ENCODE data around the gene PTPRT.

PTPRT gene

DNA sequence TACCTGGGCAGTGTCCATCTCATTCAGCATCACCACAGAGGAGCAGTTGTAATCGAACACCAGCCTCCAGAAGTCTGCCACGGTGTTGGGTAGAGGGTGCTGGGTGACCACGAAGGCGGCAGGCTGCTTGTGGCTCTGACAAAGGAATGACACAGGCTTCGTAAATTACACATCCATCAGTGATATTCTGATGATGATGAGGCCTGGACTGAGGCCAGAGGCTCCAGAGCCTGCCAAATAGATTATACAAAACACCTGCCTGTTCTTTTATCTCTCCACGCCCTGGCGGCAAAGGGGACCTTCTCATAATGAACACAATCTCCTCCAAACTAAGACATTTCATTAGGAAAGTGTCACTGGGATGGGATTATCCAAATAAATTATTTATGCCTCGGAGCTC, 1091.3 kb downstream of the PTPRT start:
- no peaks in the 10 kb centered on the region for H3K27me3 ChIP-seq (ENCODE audit: insufficient read depth, low read length, poor library complexity)
- no peak overlapping the region for H3K4me3 ChIP-seq (ENCODE audit: low read depth in 1 of 2, low read length in 2 of 2)
- no peaks in the 10 kb centered on the region for H4K20me1 ChIP-seq (ENCODE audit: insufficient read depth, low read length)
- H3K9me3 ChIP-seq (ENCODE audit: insufficient read depth, low read length, severe bottlenecking), result no peaks in the 10 kb centered on the region
- no peaks in the 10 kb centered on the region for H3K36me3 ChIP-seq (ENCODE audit: insufficient read depth, low read length)
- H3K4me1 ChIP-seq (ENCODE audit: insufficient read depth, low read length), result no peaks in the 10 kb centered on the region
- no peak overlapping the region for H2AFZ ChIP-seq (ENCODE audit: low read depth, low read length)
- H3K9ac ChIP-seq (ENCODE audit: low read depth, low read length), result no peak overlapping the region
- H3K79me2 ChIP-seq (ENCODE audit: insufficient read depth, low read length), result no peaks in the 10 kb centered on the region
- no peak for TF ChIP-seq EZH2 (IDR thresholded peaks at IDR 0.05; ENCODE audit: borderline replicate concordance, low read depth, low read length, severe bottlenecking)
- TF ChIP-seq, protein P1, sequence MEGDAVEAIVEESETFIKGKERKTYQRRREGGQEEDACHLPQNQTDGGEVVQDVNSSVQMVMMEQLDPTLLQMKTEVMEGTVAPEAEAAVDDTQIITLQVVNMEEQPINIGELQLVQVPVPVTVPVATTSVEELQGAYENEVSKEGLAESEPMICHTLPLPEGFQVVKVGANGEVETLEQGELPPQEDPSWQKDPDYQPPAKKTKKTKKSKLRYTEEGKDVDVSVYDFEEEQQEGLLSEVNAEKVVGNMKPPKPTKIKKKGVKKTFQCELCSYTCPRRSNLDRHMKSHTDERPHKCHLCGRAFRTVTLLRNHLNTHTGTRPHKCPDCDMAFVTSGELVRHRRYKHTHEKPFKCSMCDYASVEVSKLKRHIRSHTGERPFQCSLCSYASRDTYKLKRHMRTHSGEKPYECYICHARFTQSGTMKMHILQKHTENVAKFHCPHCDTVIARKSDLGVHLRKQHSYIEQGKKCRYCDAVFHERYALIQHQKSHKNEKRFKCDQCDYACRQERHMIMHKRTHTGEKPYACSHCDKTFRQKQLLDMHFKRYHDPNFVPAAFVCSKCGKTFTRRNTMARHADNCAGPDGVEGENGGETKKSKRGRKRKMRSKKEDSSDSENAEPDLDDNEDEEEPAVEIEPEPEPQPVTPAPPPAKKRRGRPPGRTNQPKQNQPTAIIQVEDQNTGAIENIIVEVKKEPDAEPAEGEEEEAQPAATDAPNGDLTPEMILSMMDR (IDR thresholded peaks at IDR 0.05; ENCODE audit: borderline replicate concordance, extremely low read depth, low read length, poor library complexity, severe bottlenecking), result no peak
- ATAC-seq (ENCODE audit: insufficient read depth, low read depth) (no peak), DNase-seq (no peak)
- H3K27ac ChIP-seq (ENCODE audit: low read length), result no peak overlapping the region
- H3K4me2 ChIP-seq (ENCODE audit: insufficient read depth, low read length), result no peak overlapping the region

GRCh38 chr20:42097741-42098140, 1092.0 kb downstream of the PTPRT start:
- no peak for DNase-seq
- Histone ChIP-seq H3K27me3 (ENCODE audit: insufficient read depth, low read length, poor library complexity) (peaks cover 5% of the 10 kb centered on the region), H3K9me3 (ENCODE audit: insufficient read depth, low read length, severe bottlenecking) (no peaks in the 10 kb centered on the region), H3K4me3 (ENCODE audit: low read depth in 1 of 2, low read length in 2 of 2) (no peak overlapping the region), H3K4me1 (ENCODE audit: insufficient read depth, low read length) (no peaks in the 10 kb centered on the region), H2AFZ (ENCODE audit: low read depth, low read length) (no peak overlapping the region), H3K9ac (ENCODE audit: low read depth, low read length) (no peak overlapping the region), H3K4me2 (ENCODE audit: insufficient read depth, low read length) (no peak overlapping the region), H3K79me2 (ENCODE audit: insufficient read depth, low read length) (no peaks in the 10 kb centered on the region), H3K27ac (ENCODE audit: low read length) (no peak overlapping the region), H3K36me3 (ENCODE audit: insufficient read depth, low read length) (no peaks in the 10 kb centered on the region), H4K20me1 (ENCODE audit: insufficient read depth, low read length) (no peaks in the 10 kb centered on the region)
- no peak for ATAC-seq (ENCODE audit: insufficient read depth, low read depth)
- TF ChIP-seq EZH2 (IDR thresholded peaks at IDR 0.05; ENCODE audit: borderline replicate concordance, low read depth, low read length, severe bottlenecking), result no peak
- TF ChIP-seq, protein P1 (IDR thresholded peaks at IDR 0.05; ENCODE audit: borderline replicate concordance, extremely low read depth, low read length, poor library complexity, severe bottlenecking), result no peak

DNA sequence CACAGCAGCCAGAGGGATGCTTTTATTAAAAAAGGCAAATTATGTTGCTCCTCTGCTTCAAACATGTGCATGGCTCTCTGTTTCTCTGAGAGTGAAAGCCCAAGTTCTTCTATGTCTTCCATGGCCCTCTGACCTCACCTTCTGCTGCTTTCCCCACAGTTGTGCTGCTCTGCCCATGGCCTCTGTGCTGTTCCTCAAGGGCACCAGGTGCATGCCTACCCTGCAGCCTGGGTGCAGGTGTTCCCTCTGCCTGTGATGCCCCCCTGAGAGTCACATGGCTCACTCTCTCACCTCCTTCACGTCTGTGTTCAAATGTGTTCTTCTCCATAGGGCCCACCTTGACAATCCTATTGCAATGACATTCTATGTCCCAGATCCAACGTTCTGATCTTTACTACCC, 1094.5 kb downstream of the PTPRT start:
- no peaks in the 10 kb centered on the region for H3K36me3 ChIP-seq (ENCODE audit: insufficient read depth, low read length)

More for the DNA sequence above, 1094.5 kb downstream of the PTPRT start:
- peaks cover 11% of the 10 kb centered on the region for H3K27me3 ChIP-seq (ENCODE audit: insufficient read depth, low read length, poor library complexity)
- H3K4me3 ChIP-seq (ENCODE audit: low read depth in 1 of 2, low read length in 2 of 2), result no peak overlapping the region
- H3K4me1 ChIP-seq (ENCODE audit: insufficient read depth, low read length), result no peaks in the 10 kb centered on the region
- ATAC-seq (ENCODE audit: insufficient read depth, low read depth), result no peak
- no peaks in the 10 kb centered on the region for H3K79me2 ChIP-seq (ENCODE audit: insufficient read depth, low read length)
- no peaks in the 10 kb centered on the region for H3K9me3 ChIP-seq (ENCODE audit: insufficient read depth, low read length, severe bottlenecking)
- no peak overlapping the region for H3K27ac ChIP-seq (ENCODE audit: low read length)
- no peak overlapping the region for H3K9ac ChIP-seq (ENCODE audit: low read depth, low read length)
- no peak overlapping the region for H2AFZ ChIP-seq (ENCODE audit: low read depth, low read length)
- TF ChIP-seq, protein P1 (IDR thresholded peaks at IDR 0.05; ENCODE audit: borderline replicate concordance, extremely low read depth, low read length, poor library complexity, severe bottlenecking), result no peak
- no peak for TF ChIP-seq EZH2 (IDR thresholded peaks at IDR 0.05; ENCODE audit: borderline replicate concordance, low read depth, low read length, severe bottlenecking)
- no peaks in the 10 kb centered on the region for H4K20me1 ChIP-seq (ENCODE audit: insufficient read depth, low read length)
- no peak overlapping the region for H3K4me2 ChIP-seq (ENCODE audit: insufficient read depth, low read length)
- DNase-seq, result no peak
